HepG2 (cell line): ENCODE data around the gene FLAD1. TPM values are rescaled to one million over a fixed set of nuclear protein-coding genes. Genes with fewer than 3 reads are reported as not detected.

ENCODE experiments used
- AGO1 ChIP-seq: fragments of 200-400 bp; formaldehyde crosslinking; IDR thresholded peaks from 2 replicates; pipeline ENCODE4 v1.6.1; 2017; ENCODE audit warnings: mild to moderate bottlenecking, low read depth, low read length, moderate library complexity; ENCODE audit not compliant: poor library complexity, severe bottlenecking
- BRD4 ChIP-seq: sonication (generic); formaldehyde crosslinking; IDR thresholded peaks from 2 replicates; pipeline ENCODE4 v1.4.0; 2020; ENCODE audit warnings: missing genetic modification reagents
- MAF1 ChIP-seq: sonication (generic); formaldehyde crosslinking; IDR thresholded peaks from 2 replicates; pipeline ENCODE4 v1.5.0; 2020; ENCODE audit warnings: missing genetic modification reagents, borderline replicate concordance
- MIER3 ChIP-seq: IDR thresholded peaks from 2 replicates; pipeline ENCODE4 v1.6.1; 2016; ENCODE audit warnings: missing compliant biosample characterization, borderline replicate concordance
- PCBP2 ChIP-seq: fragments of 200-400 bp; formaldehyde crosslinking; optimal IDR thresholded peaks from 2 replicates; pipeline ENCODE3; 2018; ENCODE audit warnings: low read length, low read depth; ENCODE audit not compliant: poor library complexity, severe bottlenecking
- RBM22 ChIP-seq: fragments of 200-400 bp; formaldehyde crosslinking; optimal IDR thresholded peaks from 2 replicates; pipeline ENCODE3; 2017; ENCODE audit warnings: mild to moderate bottlenecking, low read length, moderate library complexity
- SMAD1 ChIP-seq: sonication (generic); formaldehyde crosslinking; IDR thresholded peaks from 2 replicates; pipeline ENCODE4 v1.4.0; 2020; ENCODE audit warnings: missing genetic modification reagents, low read depth, mild to moderate bottlenecking, borderline replicate concordance
- SOX5 ChIP-seq: IDR thresholded peaks from 2 replicates; pipeline ENCODE4 v1.6.1; 2016; ENCODE audit warnings: borderline replicate concordance
- STAG1 ChIP-seq: sonication (generic); formaldehyde crosslinking; IDR thresholded peaks from 2 replicates; pipeline ENCODE4 v1.4.0; 2020; ENCODE audit warnings: missing genetic modification reagents
- TBP ChIP-seq: sonication (generic); formaldehyde crosslinking; IDR thresholded peaks from 2 replicates; pipeline ENCODE4 v1.5.0; 2020; ENCODE audit warnings: missing genetic modification reagents
- WIZ ChIP-seq: sonication (generic); formaldehyde crosslinking; IDR thresholded peaks from 2 replicates; pipeline ENCODE4 v1.5.1; 2020; ENCODE audit warnings: mild to moderate bottlenecking, missing genetic modification reagents
- ZBTB1 ChIP-seq: sonication (generic); formaldehyde crosslinking; IDR thresholded peaks from 2 replicates; pipeline ENCODE4 v1.4.0; 2020; ENCODE audit warnings: missing genetic modification reagents, borderline replicate concordance
- ZC3H4 ChIP-seq: sonication (generic); formaldehyde crosslinking; IDR thresholded peaks from 2 replicates; pipeline ENCODE4 v1.4.0; 2020; ENCODE audit warnings: missing genetic modification reagents, borderline replicate concordance
- ZFP36L1 ChIP-seq: sonication (generic); formaldehyde crosslinking; IDR thresholded peaks from 2 replicates; pipeline ENCODE4 v1.8.0; 2022; ENCODE audit warnings: mild to moderate bottlenecking, missing genetic modification reagents, moderate library complexity
- ZNF331 ChIP-seq: sonication (generic); formaldehyde crosslinking; IDR thresholded peaks from 2 replicates; pipeline ENCODE4 v1.4.0; 2020; ENCODE audit warnings: missing genetic modification reagents
- ZNF468 ChIP-seq: sonication (generic); formaldehyde crosslinking; IDR thresholded peaks from 2 replicates; pipeline ENCODE4 v1.8.0; 2022; ENCODE audit warnings: mild to moderate bottlenecking, moderate library complexity, missing genetic modification reagents
- ZNF629 ChIP-seq: sonication (generic); formaldehyde crosslinking; conservative IDR thresholded peaks from 2 replicates; pipeline ENCODE4 v1.5.0; 2020; ENCODE audit warnings: missing genetic modification reagents
- polyA plus RNA-seq, 8 experiments: library from polyadenylated mRNA; depleted of rRNA in 3 of 8; stranded (reverse) in 7 of 8; unstranded in 1 of 8; fragments of >200 nt; fragmentation: Illumina TruSeq in 4 of 8; extraction: Trizol in 4 of 8; gene quantifications; 2 replicates each; pipeline versions ENCODE4 v1.2.1 to v1.2.3, GENCODE V29; 2011 to 2016; ENCODE audit warnings: low read depth in 4 of 8, missing spikeins in 1 of 8, mixed read lengths in 1 of 8; ENCODE audit not compliant: insufficient read depth in 1 of 8
- total RNA-seq, 5 experiments: library from RNA; depleted of rRNA; stranded (reverse); fragments of >200 nt; fragmentation: Illumina TruSeq; extraction: Trizol; gene quantifications; 2 replicates each; pipeline ENCODE4 v1.2.3, GENCODE V29; 2016; ENCODE audit warnings: low read depth in 1 of 5
- TF ChIP-seq, protein P1 (sequence below): sonication (generic); formaldehyde crosslinking; IDR thresholded peaks from 2 replicates; pipeline ENCODE4 v1.9.0; 2021; ENCODE audit warnings: missing genetic modification reagents, mild to moderate bottlenecking, borderline replicate concordance
- TF ChIP-seq, protein P2 (sequence below): sonication (generic); formaldehyde crosslinking; IDR thresholded peaks from 2 replicates; pipeline ENCODE4 v1.9.0; 2021; ENCODE audit warnings: mild to moderate bottlenecking, missing genetic modification reagents
- TF ChIP-seq, protein P3 (sequence below): sonication (generic); formaldehyde crosslinking; IDR thresholded peaks from 2 replicates; pipeline ENCODE4 v1.4.0; 2020; ENCODE audit warnings: mild to moderate bottlenecking, missing genetic modification reagents

Gene FLAD1
- total and polyA plus RNA-seq, 2 of the 13 experiments (the other 11 are each of a cell fraction or from before 2014, with no cell fraction given): 25.9 to 32.8 TPM

DNA sequence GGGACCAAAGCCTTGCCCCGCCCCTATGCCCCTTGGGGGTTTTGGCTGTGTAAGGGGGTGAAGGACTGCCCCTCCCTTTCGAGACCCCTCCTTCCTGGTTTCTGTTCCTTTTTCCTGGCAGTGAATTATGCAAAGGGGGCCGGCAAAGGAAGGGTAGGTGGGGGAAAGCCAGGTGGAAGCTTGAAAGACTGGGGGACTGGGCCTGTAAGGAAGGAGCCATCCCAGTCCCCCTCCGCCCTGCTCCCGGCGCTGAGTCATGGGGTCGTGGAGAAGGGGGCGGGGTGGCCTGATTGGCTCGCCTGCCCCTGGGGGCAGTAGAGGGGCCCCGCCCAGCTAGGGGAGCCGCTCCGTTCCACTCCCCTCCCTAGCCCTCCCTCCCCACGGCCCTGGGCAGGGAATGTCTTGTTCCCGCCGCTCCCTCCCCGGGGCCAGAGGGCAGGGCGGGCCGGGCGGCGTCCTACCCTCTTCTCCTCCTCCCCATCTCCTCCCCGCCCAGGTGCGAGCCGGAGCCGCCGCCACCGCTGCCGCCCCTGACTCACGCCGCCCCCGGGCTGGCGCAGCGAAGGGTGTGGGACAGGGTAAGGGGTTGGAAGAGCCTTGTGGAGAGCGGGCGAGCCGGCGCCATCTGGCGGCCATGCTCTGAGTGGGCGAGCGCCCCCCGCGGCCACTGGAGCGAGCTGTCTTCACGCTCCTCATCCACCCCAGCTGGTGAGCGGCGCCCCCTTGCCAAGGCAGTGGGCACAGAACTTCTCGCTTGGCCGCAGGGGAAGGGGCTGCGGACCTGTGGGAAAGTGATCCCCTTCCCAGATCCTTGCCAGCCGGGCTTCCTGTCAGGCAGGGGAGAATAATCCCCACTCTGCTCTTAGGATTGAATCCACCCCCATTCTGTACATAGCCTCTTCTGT, 34.1 kb downstream of the FLAD1 start (continued):
- no peak for TF ChIP-seq ZFP36L1
- TF ChIP-seq, protein P1, sequence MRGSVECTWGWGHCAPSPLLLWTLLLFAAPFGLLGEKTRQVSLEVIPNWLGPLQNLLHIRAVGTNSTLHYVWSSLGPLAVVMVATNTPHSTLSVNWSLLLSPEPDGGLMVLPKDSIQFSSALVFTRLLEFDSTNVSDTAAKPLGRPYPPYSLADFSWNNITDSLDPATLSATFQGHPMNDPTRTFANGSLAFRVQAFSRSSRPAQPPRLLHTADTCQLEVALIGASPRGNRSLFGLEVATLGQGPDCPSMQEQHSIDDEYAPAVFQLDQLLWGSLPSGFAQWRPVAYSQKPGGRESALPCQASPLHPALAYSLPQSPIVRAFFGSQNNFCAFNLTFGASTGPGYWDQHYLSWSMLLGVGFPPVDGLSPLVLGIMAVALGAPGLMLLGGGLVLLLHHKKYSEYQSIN: no peak
- TF ChIP-seq SOX5 (CRISPR knock-in tag): peak; percentile 47; the same call in 1 of the 2 replicates
- peak; percentile 47; the same call in 1 of the 2 replicates for TF ChIP-seq MIER3 (CRISPR knock-in tag)
- TF ChIP-seq TBP (CRISPR knock-in tag): no peak
- TF ChIP-seq STAG1 (CRISPR knock-in tag): peak; percentile 89
- peak; percentile 60; the same call in 1 of the 2 replicates for TF ChIP-seq WIZ (CRISPR knock-in tag)
- TF ChIP-seq BRD4 (CRISPR knock-in tag): peak; percentile 87
- peak; percentile 91 for TF ChIP-seq ZNF331 (CRISPR knock-in tag)
- TF ChIP-seq, protein P2, sequence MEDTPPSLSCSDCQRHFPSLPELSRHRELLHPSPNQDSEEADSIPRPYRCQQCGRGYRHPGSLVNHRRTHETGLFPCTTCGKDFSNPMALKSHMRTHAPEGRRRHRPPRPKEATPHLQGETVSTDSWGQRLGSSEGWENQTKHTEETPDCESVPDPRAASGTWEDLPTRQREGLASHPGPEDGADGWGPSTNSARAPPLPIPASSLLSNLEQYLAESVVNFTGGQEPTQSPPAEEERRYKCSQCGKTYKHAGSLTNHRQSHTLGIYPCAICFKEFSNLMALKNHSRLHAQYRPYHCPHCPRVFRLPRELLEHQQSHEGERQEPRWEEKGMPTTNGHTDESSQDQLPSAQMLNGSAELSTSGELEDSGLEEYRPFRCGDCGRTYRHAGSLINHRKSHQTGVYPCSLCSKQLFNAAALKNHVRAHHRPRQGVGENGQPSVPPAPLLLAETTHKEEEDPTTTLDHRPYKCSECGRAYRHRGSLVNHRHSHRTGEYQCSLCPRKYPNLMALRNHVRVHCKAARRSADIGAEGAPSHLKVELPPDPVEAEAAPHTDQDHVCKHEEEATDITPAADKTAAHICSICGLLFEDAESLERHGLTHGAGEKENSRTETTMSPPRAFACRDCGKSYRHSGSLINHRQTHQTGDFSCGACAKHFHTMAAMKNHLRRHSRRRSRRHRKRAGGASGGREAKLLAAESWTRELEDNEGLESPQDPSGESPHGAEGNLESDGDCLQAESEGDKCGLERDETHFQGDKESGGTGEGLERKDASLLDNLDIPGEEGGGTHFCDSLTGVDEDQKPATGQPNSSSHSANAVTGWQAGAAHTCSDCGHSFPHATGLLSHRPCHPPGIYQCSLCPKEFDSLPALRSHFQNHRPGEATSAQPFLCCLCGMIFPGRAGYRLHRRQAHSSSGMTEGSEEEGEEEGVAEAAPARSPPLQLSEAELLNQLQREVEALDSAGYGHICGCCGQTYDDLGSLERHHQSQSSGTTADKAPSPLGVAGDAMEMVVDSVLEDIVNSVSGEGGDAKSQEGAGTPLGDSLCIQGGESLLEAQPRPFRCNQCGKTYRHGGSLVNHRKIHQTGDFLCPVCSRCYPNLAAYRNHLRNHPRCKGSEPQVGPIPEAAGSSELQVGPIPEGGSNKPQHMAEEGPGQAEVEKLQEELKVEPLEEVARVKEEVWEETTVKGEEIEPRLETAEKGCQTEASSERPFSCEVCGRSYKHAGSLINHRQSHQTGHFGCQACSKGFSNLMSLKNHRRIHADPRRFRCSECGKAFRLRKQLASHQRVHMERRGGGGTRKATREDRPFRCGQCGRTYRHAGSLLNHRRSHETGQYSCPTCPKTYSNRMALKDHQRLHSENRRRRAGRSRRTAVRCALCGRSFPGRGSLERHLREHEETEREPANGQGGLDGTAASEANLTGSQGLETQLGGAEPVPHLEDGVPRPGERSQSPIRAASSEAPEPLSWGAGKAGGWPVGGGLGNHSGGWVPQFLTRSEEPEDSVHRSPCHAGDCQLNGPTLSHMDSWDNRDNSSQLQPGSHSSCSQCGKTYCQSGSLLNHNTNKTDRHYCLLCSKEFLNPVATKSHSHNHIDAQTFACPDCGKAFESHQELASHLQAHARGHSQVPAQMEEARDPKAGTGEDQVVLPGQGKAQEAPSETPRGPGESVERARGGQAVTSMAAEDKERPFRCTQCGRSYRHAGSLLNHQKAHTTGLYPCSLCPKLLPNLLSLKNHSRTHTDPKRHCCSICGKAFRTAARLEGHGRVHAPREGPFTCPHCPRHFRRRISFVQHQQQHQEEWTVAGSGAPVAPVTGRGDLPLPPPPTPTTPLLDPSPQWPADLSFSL (CRISPR knock-in tag): peak; percentile 41; the same call in 1 of the 2 replicates
- TF ChIP-seq ZC3H4 (CRISPR knock-in tag): no peak
- TF ChIP-seq RBM22: peak; percentile 66
- TF ChIP-seq, protein P3, sequence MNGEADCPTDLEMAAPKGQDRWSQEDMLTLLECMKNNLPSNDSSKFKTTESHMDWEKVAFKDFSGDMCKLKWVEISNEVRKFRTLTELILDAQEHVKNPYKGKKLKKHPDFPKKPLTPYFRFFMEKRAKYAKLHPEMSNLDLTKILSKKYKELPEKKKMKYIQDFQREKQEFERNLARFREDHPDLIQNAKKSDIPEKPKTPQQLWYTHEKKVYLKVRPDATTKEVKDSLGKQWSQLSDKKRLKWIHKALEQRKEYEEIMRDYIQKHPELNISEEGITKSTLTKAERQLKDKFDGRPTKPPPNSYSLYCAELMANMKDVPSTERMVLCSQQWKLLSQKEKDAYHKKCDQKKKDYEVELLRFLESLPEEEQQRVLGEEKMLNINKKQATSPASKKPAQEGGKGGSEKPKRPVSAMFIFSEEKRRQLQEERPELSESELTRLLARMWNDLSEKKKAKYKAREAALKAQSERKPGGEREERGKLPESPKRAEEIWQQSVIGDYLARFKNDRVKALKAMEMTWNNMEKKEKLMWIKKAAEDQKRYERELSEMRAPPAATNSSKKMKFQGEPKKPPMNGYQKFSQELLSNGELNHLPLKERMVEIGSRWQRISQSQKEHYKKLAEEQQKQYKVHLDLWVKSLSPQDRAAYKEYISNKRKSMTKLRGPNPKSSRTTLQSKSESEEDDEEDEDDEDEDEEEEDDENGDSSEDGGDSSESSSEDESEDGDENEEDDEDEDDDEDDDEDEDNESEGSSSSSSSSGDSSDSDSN: peak; percentile 98
- no peak for TF ChIP-seq ZNF629
- TF ChIP-seq SMAD1 (CRISPR knock-in tag): no peak
- TF ChIP-seq MAF1 (CRISPR knock-in tag): peak; percentile 55; the same call in 1 of the 2 replicates
- TF ChIP-seq AGO1: peak; percentile 92
- no peak for TF ChIP-seq PCBP2
- TF ChIP-seq ZNF468 (CRISPR knock-in tag): no peak
- no peak for TF ChIP-seq ZBTB1 (CRISPR knock-in tag)
